H9 (cell line): Measurements from ENCODE around the gene VPS16. TPM values are rescaled to one million over a fixed set of nuclear protein-coding genes. Genes with fewer than 3 reads are reported as not detected.
A peak's percentile ranks its signal among the peaks of the same experiment; 100 is the strongest.

Experiments used
- DNase-seq: peaks from one replicate; pipeline ENCODE4 v3.0.0-alpha.2; 2017
- H2AFZ ChIP-seq: one replicate; pipeline ENCODE4 v1.6.1; 2013; ENCODE audit warnings: mild to moderate bottlenecking, low read length, control low read depth, moderate library complexity
- H2AK5ac ChIP-seq: 2 replicates; pipeline ENCODE4 v1.6.1; 2013; ENCODE audit warnings: low read length, control low read depth, mixed read lengths; ENCODE audit not compliant: insufficient read length
- H2BK120ac ChIP-seq: one replicate; pipeline ENCODE4 v1.6.1; 2013; ENCODE audit warnings: low read depth, mild to moderate bottlenecking, low read length, control low read depth, inconsistent platforms; ENCODE audit not compliant: poor library complexity, severe bottlenecking
- H2BK12ac ChIP-seq: 2 replicates; pipeline ENCODE4 v1.6.1; 2013; ENCODE audit warnings: low read length, control low read depth, mixed read lengths, low read depth; ENCODE audit not compliant: insufficient read length
- H2BK15ac ChIP-seq: 2 replicates; pipeline ENCODE4 v1.6.1; 2013; ENCODE audit warnings: low read depth, low read length, control low read depth
- H2BK20ac ChIP-seq: one replicate; pipeline ENCODE4 v1.6.1; 2013; ENCODE audit warnings: low read depth, mild to moderate bottlenecking, low read length, control low read depth, inconsistent platforms; ENCODE audit not compliant: poor library complexity, severe bottlenecking
- H2BK5ac ChIP-seq: 2 replicates; pipeline ENCODE4 v1.6.1; 2013; ENCODE audit warnings: low read length, control low read depth, mixed read lengths; ENCODE audit not compliant: insufficient read length
- H3K14ac ChIP-seq: 2 replicates; pipeline ENCODE4 v1.6.1; 2013; ENCODE audit warnings: low read length, control low read depth; ENCODE audit not compliant: insufficient read depth
- H3K18ac ChIP-seq: 2 replicates; pipeline ENCODE4 v1.6.1; 2013; ENCODE audit warnings: low read depth, mild to moderate bottlenecking, mixed read lengths, low read length, control low read depth; ENCODE audit not compliant: insufficient read length
- H3K23ac ChIP-seq: 2 replicates; pipeline ENCODE4 v1.6.1; 2013; ENCODE audit warnings: low read length, control low read depth, mixed read lengths, low read depth; ENCODE audit not compliant: insufficient read length
- H3K23me2 ChIP-seq: 2 replicates; pipeline ENCODE4 v1.6.1; 2013; ENCODE audit warnings: low read depth, mild to moderate bottlenecking, mixed read lengths, low read length, control low read depth; ENCODE audit not compliant: insufficient read length, poor library complexity, severe bottlenecking
- H3K27ac ChIP-seq: 2 replicates; pipeline ENCODE4 v1.5.1; 2013; ENCODE audit warnings: low read length, control low read depth, mixed read lengths, low read depth; ENCODE audit not compliant: insufficient read length
- H3K27me3 ChIP-seq: 2 replicates; pipeline ENCODE4 v1.6.1; 2013; ENCODE audit warnings: low read length, control low read depth, inconsistent platforms; ENCODE audit not compliant: insufficient read depth
- H3K4ac ChIP-seq: 2 replicates; pipeline ENCODE4 v1.6.1; 2013; ENCODE audit warnings: low read depth, mild to moderate bottlenecking, control low read depth, inconsistent platforms, low read length, moderate library complexity
- H3K4me1 ChIP-seq: 2 replicates; pipeline ENCODE4 v1.6.1; 2013; ENCODE audit warnings: low read length, control low read depth, inconsistent platforms; ENCODE audit not compliant: insufficient read depth
- H3K4me2 ChIP-seq: 2 replicates; pipeline ENCODE4 v1.6.1; 2013; ENCODE audit warnings: low read length, control low read depth, mixed read lengths; ENCODE audit not compliant: insufficient read length, insufficient read depth
- H3K56ac ChIP-seq: 2 replicates; pipeline ENCODE4 v1.6.1; 2013; ENCODE audit warnings: low read depth, mild to moderate bottlenecking, mixed read lengths, low read length, control low read depth; ENCODE audit not compliant: insufficient read length
- H3K79me1 ChIP-seq: 2 replicates; pipeline ENCODE4 v1.6.1; 2013; ENCODE audit warnings: low read depth, mild to moderate bottlenecking, moderate library complexity, low read length, control low read depth, inconsistent platforms; ENCODE audit not compliant: insufficient read depth, poor library complexity, severe bottlenecking
- H3K79me2 ChIP-seq: 2 replicates; pipeline ENCODE4 v1.6.1; 2013; ENCODE audit warnings: low read length, control low read depth, inconsistent platforms; ENCODE audit not compliant: insufficient read depth
- H3K9ac ChIP-seq: 2 replicates; pipeline ENCODE4 v1.6.1; 2013; ENCODE audit warnings: low read length, control low read depth, mixed read lengths; ENCODE audit not compliant: insufficient read length; ENCODE audit errors: extremely low read depth
- H3K9me3 ChIP-seq: one replicate; pipeline ENCODE4 v1.6.1; 2013; ENCODE audit warnings: low read depth, low read length, inconsistent platforms; ENCODE audit not compliant: control insufficient read depth
- H3T11ph ChIP-seq: one replicate; pipeline ENCODE4 v1.6.1; 2013; ENCODE audit warnings: mild to moderate bottlenecking, low read length, control low read depth, inconsistent platforms
- H4K20me1 ChIP-seq: one replicate; pipeline ENCODE4 v1.6.1; 2013; ENCODE audit not compliant: control insufficient read depth, insufficient read length, insufficient read depth
- H4K5ac ChIP-seq: 2 replicates; pipeline ENCODE4 v1.6.1; 2013; ENCODE audit warnings: low read depth, mild to moderate bottlenecking, mixed read lengths, low read length, control low read depth; ENCODE audit not compliant: insufficient read length
- H4K8ac ChIP-seq: replicated peaks from 2 replicates; pipeline ENCODE4 v1.6.1; 2013; ENCODE audit warnings: low read length, control low read depth, mixed read lengths, low read depth; ENCODE audit not compliant: insufficient read length
- H4K91ac ChIP-seq: 2 replicates; pipeline ENCODE4 v1.6.1; 2013; ENCODE audit warnings: low read depth, mild to moderate bottlenecking, moderate library complexity, mixed read lengths, low read length, control low read depth; ENCODE audit not compliant: insufficient read length
- H3K27ac Mint-ChIP-seq, 3 experiments: 2 replicates in 2 of 3; 3 replicates in 1 of 3; pipeline ENCODE4 v1.8.0; 2020 to 2021; ENCODE audit warnings: mixed read lengths in 3 of 3, mild to moderate bottlenecking in 1 of 3, moderate library complexity in 1 of 3
- H3K27me3 Mint-ChIP-seq: 2 replicates; pipeline ENCODE4 v1.8.0; 2021; ENCODE audit warnings: low read depth, mild to moderate bottlenecking, moderate library complexity, mixed read lengths
- H3K36me3 Mint-ChIP-seq, 3 experiments: 2 replicates in 2 of 3; 3 replicates in 1 of 3; pipeline ENCODE4 v1.8.0; 2020 to 2021; ENCODE audit warnings: low read depth in 3 of 3, mixed read lengths in 3 of 3; ENCODE audit not compliant: insufficient read depth in 1 of 3
- H3K4me1 Mint-ChIP-seq, 2 experiments: 2 replicates each; pipeline ENCODE4 v1.8.0; 2020; ENCODE audit warnings: mixed read lengths in 2 of 2
- H3K4me3 Mint-ChIP-seq, 2 experiments: 2 replicates in 1 of 2; 3 replicates in 1 of 2; pipeline ENCODE4 v1.8.0; 2020 to 2021; ENCODE audit warnings: mild to moderate bottlenecking in 2 of 2, mixed read lengths in 2 of 2, moderate library complexity in 1 of 2
- H3K9me3 Mint-ChIP-seq, 2 experiments: 2 replicates in 1 of 2; 3 replicates in 1 of 2; pipeline ENCODE4 v1.8.0; 2020; ENCODE audit warnings: mild to moderate bottlenecking in 2 of 2, mixed read lengths in 2 of 2, moderate library complexity in 1 of 2
- WGBS: extraction: QIAGEN DNeasy Blood & Tissue Kit; methylation state at CpG from one replicate; pipeline ENCODE4 v1.1.7; 2013; ENCODE audit warnings: missing lambda C conversion rate, low lambda C conversion rate, mixed read lengths; ENCODE audit not compliant: insufficient read length; ENCODE audit errors: extremely low coverage; 5-methylcytosine and 5-hydroxymethylcytosine counted together
- long read RNA-seq: library from polyadenylated mRNA; unstranded; transcript quantifications from one replicate; pipeline ENCODE4 v2.0.0, GENCODE V29; 2020
- total RNA-seq: library from RNA; stranded (reverse); gene quantifications from 2 replicates; pipeline ENCODE4 v1.2.1, GENCODE V29; 2021
- TF ChIP-seq, protein P1 (sequence below): fragments of 200-600 bp; sonication (generic); conservative IDR thresholded peaks from 3 replicates; pipeline ENCODE4 v1.8.0; 2021; ENCODE audit warnings: antibody characterized with exemption, mild to moderate bottlenecking

The VPS16 gene
- total RNA-seq, result 31.6 and 32.1 TPM in 2 replicates
- long read RNA-seq, transcript VPS16-202 (24 exons, 2,750 nt), result major isoform, 283 of 378 reads
- long read RNA-seq, partial matches to known transcripts, result 17 of 378 reads
- long read RNA-seq, other reads (novel, unspliced or antisense), result 74 of 378 reads

DNA sequence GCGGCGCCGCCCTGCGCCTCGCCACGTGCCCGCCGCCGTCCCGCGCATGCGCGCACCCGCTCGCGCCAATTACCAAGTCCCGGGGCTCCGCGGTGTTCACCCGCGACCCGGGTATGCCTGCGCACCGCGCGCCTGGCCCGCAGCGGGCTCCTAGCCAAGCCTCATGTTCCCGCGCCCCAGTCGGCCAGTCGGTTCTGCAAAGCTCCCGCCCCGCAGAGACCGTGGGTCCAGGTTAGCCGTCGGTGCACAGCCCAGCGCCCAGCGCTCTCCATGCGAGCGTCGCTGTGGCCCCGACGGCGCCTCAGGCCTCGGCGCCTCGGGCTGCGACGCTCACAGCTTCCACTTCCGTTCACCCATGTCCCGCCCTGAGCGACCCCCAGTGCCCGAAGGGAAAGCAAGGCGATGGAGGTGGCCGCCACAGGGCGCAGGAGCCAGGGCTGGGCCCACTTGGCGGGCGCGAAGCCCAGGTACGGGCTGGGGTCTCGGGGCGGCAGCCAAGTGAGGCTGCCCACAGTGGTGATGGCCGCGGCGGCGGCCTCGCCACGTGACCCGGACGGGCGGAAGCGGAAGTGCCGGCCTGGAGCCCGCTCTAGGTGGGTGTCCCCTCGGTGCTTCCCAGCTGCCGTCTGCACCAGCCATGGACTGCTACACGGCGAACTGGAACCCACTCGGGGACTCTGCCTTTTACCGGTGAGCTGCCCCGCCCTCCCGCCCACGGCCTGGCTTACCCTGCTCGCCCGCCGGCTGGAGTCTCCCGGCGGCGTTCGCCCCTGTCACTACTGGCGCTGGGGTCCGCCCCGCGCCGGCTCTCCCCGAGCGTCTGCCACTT is at the start of gene VPS16, which contains the start of gene PCED1A:
Gene VPS16, plus strand, starts transcription at position 608 of the 829 bp plus-strand sequence. Its CDS starts 30 bp downstream, at position 638.
Gene PCED1A, minus strand, starts transcription at position 518 of the 829 bp plus-strand sequence. CDS start 743 bp downstream, outside the sequence.
- Histone ChIP-seq H3K4me1 (no peaks in the 10 kb centered on the region), H4K91ac (no peak within 1 kb of the TSS), H3K79me1 (no peaks in the 10 kb centered on the region), H3K27me3 (peaks cover 7% of the 10 kb centered on the region; the same call in 1 of the 2 replicates), H3K27ac (no peak within 1 kb of the TSS), H3K23me2 (peaks cover 7% of the 10 kb centered on the region), H3K79me2 (no peaks in the 10 kb centered on the region), H2BK20ac (no peak within 1 kb of the TSS), H2AK5ac (no peak within 1 kb of the TSS), H3K14ac (peak within 1 kb of the TSS; percentile 64; the same call in 1 of the 2 replicates), H3K56ac (no peak within 1 kb of the TSS), H2BK15ac (no peak within 1 kb of the TSS), H3T11ph (no peak within 1 kb of the TSS), H2BK5ac (no peak within 1 kb of the TSS), H4K5ac (no peak within 1 kb of the TSS), H2BK12ac (no peak within 1 kb of the TSS), H4K20me1 (no peaks in the 10 kb centered on the region), H2AFZ (no peak within 1 kb of the TSS), H3K23ac (no peak within 1 kb of the TSS), H3K18ac (peak within 1 kb of the TSS; percentile 82), H4K8ac (no peak within 1 kb of the TSS), H3K9me3 (no peaks in the 10 kb centered on the region), H2BK120ac (no peak within 1 kb of the TSS), H3K4ac (no peak within 1 kb of the TSS), H3K4me2 (peak within 1 kb of the TSS; percentile 83), H3K9ac (peak within 1 kb of the TSS; percentile 40)
- WGBS, result no CpG with 5 or more reads among the region's 98 CpGs
- no peak within 1 kb of the TSS; a peak in 1 of 7 replicates for H3K27ac Mint-ChIP-seq
- peak within 1 kb of the TSS; percentile 80 for H3K4me3 Mint-ChIP-seq
- TF ChIP-seq, protein P1, sequence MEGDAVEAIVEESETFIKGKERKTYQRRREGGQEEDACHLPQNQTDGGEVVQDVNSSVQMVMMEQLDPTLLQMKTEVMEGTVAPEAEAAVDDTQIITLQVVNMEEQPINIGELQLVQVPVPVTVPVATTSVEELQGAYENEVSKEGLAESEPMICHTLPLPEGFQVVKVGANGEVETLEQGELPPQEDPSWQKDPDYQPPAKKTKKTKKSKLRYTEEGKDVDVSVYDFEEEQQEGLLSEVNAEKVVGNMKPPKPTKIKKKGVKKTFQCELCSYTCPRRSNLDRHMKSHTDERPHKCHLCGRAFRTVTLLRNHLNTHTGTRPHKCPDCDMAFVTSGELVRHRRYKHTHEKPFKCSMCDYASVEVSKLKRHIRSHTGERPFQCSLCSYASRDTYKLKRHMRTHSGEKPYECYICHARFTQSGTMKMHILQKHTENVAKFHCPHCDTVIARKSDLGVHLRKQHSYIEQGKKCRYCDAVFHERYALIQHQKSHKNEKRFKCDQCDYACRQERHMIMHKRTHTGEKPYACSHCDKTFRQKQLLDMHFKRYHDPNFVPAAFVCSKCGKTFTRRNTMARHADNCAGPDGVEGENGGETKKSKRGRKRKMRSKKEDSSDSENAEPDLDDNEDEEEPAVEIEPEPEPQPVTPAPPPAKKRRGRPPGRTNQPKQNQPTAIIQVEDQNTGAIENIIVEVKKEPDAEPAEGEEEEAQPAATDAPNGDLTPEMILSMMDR, result no peak
- DNase-seq, result peak; percentile 90
- H3K27me3 Mint-ChIP-seq, result peaks cover 12% of the 10 kb centered on the region
- H3K36me3 Mint-ChIP-seq, result peaks cover 3 to 21% (median 17%) of the 10 kb centered on the region in 3 experiments
- peaks cover 0 to 4% of the 10 kb centered on the region in 2 experiments; a peak in 1 of 5 replicates for H3K9me3 Mint-ChIP-seq
- H3K4me1 Mint-ChIP-seq, result peaks cover 4 to 10% of the 10 kb centered on the region in 2 experiments
